Panc1 (cell line): ENCODE data around the gene COQ10A. TPM values are rescaled to one million over a fixed set of nuclear protein-coding genes. Genes with fewer than 3 reads are reported as not detected.
A peak's percentile ranks its signal among the peaks of the same experiment; 100 is the strongest.
"Not testable (repeated sequence)": the region's sequence is repeated elsewhere in the genome, so short reads cannot be mapped to it uniquely, and the experiment has no call there.

Experiments used
- ATAC-seq: fragments of 200-7000 bp; cut with Tn5 transposase; 2 replicates; pipeline ENCODE4 v1.9.1; 2020; ENCODE audit warnings: mild to moderate bottlenecking, moderate library complexity
- BruUV-seq: library from RNA; stranded (reverse); fragments of 400-500 nt; replicated peaks from 2 replicates; lab custom pipeline; 2021; lab: Mats Ljungman, UMichigan
- CTCF ChIA-PET: fragments of 300-600 bp; sonication (Branson Sonifier 250); formaldehyde crosslinking; loops from one replicate; lab custom pipeline; 2022; ENCODE audit warnings: antibody characterized with exemption; lab: Charles Lee
- POLR2A ChIA-PET: fragments of 300-600 bp; sonication (Branson Sonifier 250); formaldehyde crosslinking; loops from one replicate; lab custom pipeline; 2022; ENCODE audit warnings: antibody characterized with exemption; lab: Charles Lee
- DNase-seq: peaks from one replicate; pipeline ENCODE4 v3.0.0-alpha.2; 2010; ENCODE audit warnings: low read depth, low spot score
- H3K27ac ChIP-seq: 2 replicates; pipeline ENCODE4 v1.5.1; 2011; ENCODE audit warnings: mild to moderate bottlenecking, low read length, inconsistent platforms
- H3K27me3 ChIP-seq: fragments of 200-500 bp; sonication (Bioruptor generic); 2 replicates; pipeline ENCODE4 v1.6.0; 2014; ENCODE audit warnings: low read length, inconsistent platforms; ENCODE audit not compliant: control insufficient read depth, insufficient read depth
- H3K36me3 ChIP-seq: fragments of 200-500 bp; sonication (Bioruptor generic); 2 replicates; pipeline ENCODE4 v1.5.1; 2014; ENCODE audit warnings: inconsistent platforms, mild to moderate bottlenecking, low read length, moderate library complexity; ENCODE audit not compliant: control insufficient read depth, insufficient read depth
- H3K4me1 ChIP-seq: 2 replicates; pipeline ENCODE4 v1.5.1; 2011; ENCODE audit warnings: inconsistent platforms, mild to moderate bottlenecking, low read length, moderate library complexity; ENCODE audit not compliant: control insufficient read depth, insufficient read depth
- H3K4me3 ChIP-seq, 2 experiments: 2 replicates each; pipeline ENCODE4 v1.5.1; 2011 to 2012; ENCODE audit warnings: low read depth in 2 of 2, low read length in 2 of 2, mild to moderate bottlenecking in 2 of 2, inconsistent platforms in 1 of 2, moderate library complexity in 1 of 2
- H3K9me3 ChIP-seq: fragments of 200-500 bp; sonication (Bioruptor generic); 2 replicates; pipeline ENCODE4 v1.5.1; 2014; ENCODE audit warnings: low read depth, mild to moderate bottlenecking, inconsistent platforms, low read length, moderate library complexity; ENCODE audit not compliant: control insufficient read depth, insufficient read depth
- POLR2AphosphoS5 ChIP-seq: IDR thresholded peaks from 2 replicates; pipeline ENCODE4 v1.6.1; 2012; ENCODE audit warnings: mild to moderate bottlenecking, low read depth, low read length, moderate library complexity
- SIN3A ChIP-seq: IDR thresholded peaks from 2 replicates; pipeline ENCODE4 v1.6.1; 2012; ENCODE audit warnings: low read depth, mild to moderate bottlenecking, low read length, moderate library complexity, borderline replicate concordance; ENCODE audit not compliant: insufficient read depth
- TCF7L2 ChIP-seq: IDR thresholded peaks from 2 replicates; pipeline ENCODE4 v1.6.1; 2011; ENCODE audit warnings: mild to moderate bottlenecking, low read depth, low read length, inconsistent platforms
- in situ Hi-C: cut with HindIII; loops from 2 replicates; pipeline ENCODE4 v1.10.0; 2016; ENCODE audit warnings: low sequenced_read_pairs, low pct_unique_long_range_greater_than_20kb
- intact Hi-C: fragments of 100-400 bp; cut with micrococcal nuclease; formaldehyde crosslinking; loops from one replicate; pipeline ENCODE4 v1.10.0; 2022; ENCODE audit not compliant: unreplicated experiment
- total RNA-seq: library from RNA; stranded (reverse); gene quantifications from one replicate; pipeline ENCODE4 v1.2.1, GENCODE V29; 2021; ENCODE audit not compliant: unreplicated experiment
- TF ChIP-seq, protein P1 (sequence below): fragments of 450-650 bp; IDR thresholded peaks from 2 replicates; pipeline ENCODE4 v1.5.1; 2017; ENCODE audit warnings: mild to moderate bottlenecking
- TF ChIP-seq, protein P2 (sequence below), 2 experiments: IDR thresholded peaks; 2 replicates each; pipeline ENCODE4 v1.6.1; 2011 to 2012; ENCODE audit warnings: low read depth in 2 of 2, control low read depth in 1 of 2, low read length in 1 of 2, mild to moderate bottlenecking in 1 of 2, moderate library complexity in 1 of 2; ENCODE audit not compliant: insufficient read depth in 1 of 2

COQ10A gene
- total RNA-seq, 1 experiment from 2014 or later, result 20.0 TPM

DNA sequence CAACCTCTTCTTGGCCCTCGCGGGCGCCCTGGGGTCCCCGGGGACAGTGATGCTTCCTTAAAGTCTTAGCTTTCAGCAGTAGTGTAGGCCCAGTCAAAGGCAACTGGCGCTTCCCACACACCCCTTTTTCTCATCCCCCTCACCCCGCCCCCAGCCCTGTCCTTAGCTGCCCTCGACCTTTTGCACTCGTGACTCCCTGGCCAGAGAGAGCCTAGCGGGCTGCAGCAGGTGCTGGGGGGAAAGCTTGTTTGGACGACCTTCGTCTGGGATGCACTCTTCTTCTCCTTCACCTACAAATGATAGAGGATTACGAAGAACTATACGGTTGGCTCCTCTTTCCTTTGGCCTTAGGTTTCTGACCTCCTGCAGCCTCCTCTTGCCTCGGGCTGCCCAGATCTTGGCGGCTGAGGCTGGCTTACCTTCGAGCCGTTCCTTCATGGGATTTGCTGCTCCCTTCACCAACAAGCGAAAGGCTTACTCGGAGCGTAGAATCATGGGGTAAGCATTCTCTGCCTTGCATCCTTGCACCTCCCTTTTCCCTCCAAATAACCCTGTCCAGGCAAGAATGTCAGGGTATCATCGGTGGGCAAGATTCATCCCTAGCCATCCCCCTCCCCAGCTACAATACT lies 815 bp downstream of the COQ10A start:
- DNase-seq (no peak), ATAC-seq (peak; percentile 29)
- no TSS peak for BruUV-seq
- Histone ChIP-seq H3K4me1 (peaks cover 8% of the 10 kb centered on the region; the same call in 1 of the 2 replicates), H3K36me3 (peaks cover 5% of the 10 kb centered on the region; the same call in 1 of the 2 replicates), H3K4me3 (peak overlapping the region; percentile 68 to 69), H3K27ac (peak overlapping the region; percentile 60), H3K27me3 (no peaks in the 10 kb centered on the region), H3K9me3 (no peaks in the 10 kb centered on the region)
- TF ChIP-seq POLR2AphosphoS5 (no peak), SIN3A (no peak), TCF7L2 (no peak)
- TF ChIP-seq, protein P1, sequence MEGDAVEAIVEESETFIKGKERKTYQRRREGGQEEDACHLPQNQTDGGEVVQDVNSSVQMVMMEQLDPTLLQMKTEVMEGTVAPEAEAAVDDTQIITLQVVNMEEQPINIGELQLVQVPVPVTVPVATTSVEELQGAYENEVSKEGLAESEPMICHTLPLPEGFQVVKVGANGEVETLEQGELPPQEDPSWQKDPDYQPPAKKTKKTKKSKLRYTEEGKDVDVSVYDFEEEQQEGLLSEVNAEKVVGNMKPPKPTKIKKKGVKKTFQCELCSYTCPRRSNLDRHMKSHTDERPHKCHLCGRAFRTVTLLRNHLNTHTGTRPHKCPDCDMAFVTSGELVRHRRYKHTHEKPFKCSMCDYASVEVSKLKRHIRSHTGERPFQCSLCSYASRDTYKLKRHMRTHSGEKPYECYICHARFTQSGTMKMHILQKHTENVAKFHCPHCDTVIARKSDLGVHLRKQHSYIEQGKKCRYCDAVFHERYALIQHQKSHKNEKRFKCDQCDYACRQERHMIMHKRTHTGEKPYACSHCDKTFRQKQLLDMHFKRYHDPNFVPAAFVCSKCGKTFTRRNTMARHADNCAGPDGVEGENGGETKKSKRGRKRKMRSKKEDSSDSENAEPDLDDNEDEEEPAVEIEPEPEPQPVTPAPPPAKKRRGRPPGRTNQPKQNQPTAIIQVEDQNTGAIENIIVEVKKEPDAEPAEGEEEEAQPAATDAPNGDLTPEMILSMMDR, result no peak
- TF ChIP-seq, protein P2, sequence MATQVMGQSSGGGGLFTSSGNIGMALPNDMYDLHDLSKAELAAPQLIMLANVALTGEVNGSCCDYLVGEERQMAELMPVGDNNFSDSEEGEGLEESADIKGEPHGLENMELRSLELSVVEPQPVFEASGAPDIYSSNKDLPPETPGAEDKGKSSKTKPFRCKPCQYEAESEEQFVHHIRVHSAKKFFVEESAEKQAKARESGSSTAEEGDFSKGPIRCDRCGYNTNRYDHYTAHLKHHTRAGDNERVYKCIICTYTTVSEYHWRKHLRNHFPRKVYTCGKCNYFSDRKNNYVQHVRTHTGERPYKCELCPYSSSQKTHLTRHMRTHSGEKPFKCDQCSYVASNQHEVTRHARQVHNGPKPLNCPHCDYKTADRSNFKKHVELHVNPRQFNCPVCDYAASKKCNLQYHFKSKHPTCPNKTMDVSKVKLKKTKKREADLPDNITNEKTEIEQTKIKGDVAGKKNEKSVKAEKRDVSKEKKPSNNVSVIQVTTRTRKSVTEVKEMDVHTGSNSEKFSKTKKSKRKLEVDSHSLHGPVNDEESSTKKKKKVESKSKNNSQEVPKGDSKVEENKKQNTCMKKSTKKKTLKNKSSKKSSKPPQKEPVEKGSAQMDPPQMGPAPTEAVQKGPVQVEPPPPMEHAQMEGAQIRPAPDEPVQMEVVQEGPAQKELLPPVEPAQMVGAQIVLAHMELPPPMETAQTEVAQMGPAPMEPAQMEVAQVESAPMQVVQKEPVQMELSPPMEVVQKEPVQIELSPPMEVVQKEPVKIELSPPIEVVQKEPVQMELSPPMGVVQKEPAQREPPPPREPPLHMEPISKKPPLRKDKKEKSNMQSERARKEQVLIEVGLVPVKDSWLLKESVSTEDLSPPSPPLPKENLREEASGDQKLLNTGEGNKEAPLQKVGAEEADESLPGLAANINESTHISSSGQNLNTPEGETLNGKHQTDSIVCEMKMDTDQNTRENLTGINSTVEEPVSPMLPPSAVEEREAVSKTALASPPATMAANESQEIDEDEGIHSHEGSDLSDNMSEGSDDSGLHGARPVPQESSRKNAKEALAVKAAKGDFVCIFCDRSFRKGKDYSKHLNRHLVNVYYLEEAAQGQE (IDR thresholded peaks at IDR 0.05; ENCODE audit: insufficient read depth in 1 of 2, low read depth in 2 of 2, low read length in 1 of 2), result no peak
- in situ Hi-C loops (no loop called here), intact Hi-C loops (no loop called here)
- CTCF ChIA-PET, result no interaction called here
- POLR2A ChIA-PET, result interaction anchor here (0.5 to 0.6 kb wide), 2 partner anchors 31 to 77 kb away, joined by 3 to 9 read pairs; no protein-coding TSS in a partner anchor

DNA sequence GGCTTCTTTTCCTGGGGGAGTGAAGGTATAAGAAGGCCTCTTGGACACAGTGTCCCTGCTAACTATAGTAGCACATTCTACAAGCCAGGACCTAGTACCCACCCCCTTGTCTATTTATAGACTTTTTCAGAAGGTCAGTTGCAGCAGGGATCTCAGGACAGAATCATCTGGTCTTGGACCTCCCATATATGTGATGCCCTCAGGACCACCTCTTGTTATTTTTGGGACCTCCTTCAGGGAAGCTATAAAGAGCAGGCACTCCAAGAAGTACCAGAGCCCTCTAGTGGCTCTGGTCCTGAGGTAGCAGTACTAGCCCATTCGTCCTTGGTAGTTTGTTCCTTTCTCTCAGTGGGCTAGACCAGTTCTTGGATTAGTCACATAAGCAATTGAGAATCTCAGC lies 4.3 kb downstream of the COQ10A start:
- in situ Hi-C loops, result no loop called here
- no peak for ATAC-seq
- no peaks in the 10 kb centered on the region for H3K9me3 ChIP-seq
- BruUV-seq, result no TSS peak
- POLR2A ChIA-PET, result no interaction called here
- CTCF ChIA-PET, result no interaction called here
- DNase-seq, result no peak
- H3K4me3 ChIP-seq, result no peak overlapping the region
- no peak overlapping the region for H3K27ac ChIP-seq
- H3K36me3 ChIP-seq, result peaks cover 13% of the 10 kb centered on the region
- peaks cover 8% of the 10 kb centered on the region; the same call in 1 of the 2 replicates for H3K4me1 ChIP-seq
- intact Hi-C loops, result no loop called here
- no peaks in the 10 kb centered on the region for H3K27me3 ChIP-seq
- TF ChIP-seq, protein P1, result peak; percentile 76
- TF ChIP-seq SIN3A, result no peak

DNA sequence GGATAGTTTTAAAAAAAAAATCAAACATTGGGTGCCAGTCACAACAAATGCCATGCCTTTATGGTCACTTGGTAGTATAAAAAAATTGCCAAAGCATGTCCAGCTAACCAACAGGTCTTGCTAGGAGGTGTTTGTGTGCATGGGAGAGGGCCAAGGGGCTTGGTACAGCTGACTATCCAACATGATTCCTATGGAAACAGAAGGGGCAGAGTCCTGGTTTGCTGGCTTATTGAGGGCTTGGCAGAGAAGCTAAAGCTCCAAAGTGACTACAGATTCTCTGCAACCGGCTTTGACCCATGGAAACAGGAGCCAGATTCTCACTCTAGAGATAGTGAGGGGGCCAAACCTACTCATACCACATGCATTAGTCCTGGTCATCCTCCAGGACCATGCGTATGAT lies 5.7 kb downstream of the COQ10A start:
- H3K4me1 ChIP-seq, ATAC-seq, DNase-seq, intact Hi-C loops, in situ Hi-C loops, CTCF ChIA-PET, H3K9me3 ChIP-seq, POLR2A ChIA-PET, H3K27ac ChIP-seq, H3K27me3 ChIP-seq, H3K4me3 ChIP-seq: not testable (repeated sequence)
- H3K36me3 ChIP-seq, result peaks cover 13% of the 10 kb centered on the region
- TSS peak; percentile 88 for BruUV-seq
